Jurkat, Clone E6-1 (cell line): ENCODE data around the gene COPS4.

ENCODE experiments used
- DNase-seq: peaks from one replicate; pipeline ENCODE4 v3.0.0-alpha.2; 2011; ENCODE audit warnings: low read depth, low spot score
- H3K4me3 ChIP-seq: 2 replicates; pipeline ENCODE4 v1.5.1; 2011; ENCODE audit warnings: mild to moderate bottlenecking, low read length, control low read depth, moderate library complexity

Gene COPS4

DNA sequence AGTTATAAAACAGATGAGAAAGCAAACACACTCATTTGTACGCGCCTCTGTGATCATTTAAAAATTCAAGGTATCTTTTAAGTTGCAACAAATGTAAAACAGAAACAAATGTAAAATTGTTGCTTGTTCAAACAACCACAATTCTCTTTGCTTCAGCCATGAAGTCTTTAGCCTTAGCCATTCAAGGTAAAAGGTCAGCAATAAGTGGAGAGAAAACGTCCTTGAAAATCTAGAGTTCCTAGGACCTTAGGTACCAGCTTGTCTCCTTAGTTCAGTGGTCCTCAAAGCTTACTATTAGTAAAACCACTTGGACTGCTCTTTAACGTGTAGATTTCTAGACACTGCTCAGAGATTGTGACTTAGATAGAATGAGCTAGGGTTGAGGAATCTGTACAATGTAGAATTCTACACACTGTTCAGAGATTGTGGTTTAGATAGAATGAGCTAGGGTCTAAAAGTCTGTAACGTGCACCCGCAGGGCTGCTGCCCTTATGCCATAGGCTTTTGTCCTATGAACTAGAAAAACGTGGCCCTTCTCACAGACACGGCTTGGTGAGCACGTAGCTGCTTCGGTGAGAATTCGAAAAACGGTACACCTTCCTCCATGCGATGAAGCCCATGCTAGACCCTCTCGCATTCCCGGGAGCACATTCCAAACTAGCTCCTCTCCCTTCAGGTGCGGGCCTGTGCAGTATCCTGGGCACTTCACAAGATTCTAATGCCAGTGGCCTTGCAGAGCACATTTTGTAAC is 77.9 kb downstream of the COPS4 start:
- peak; percentile 64 for DNase-seq
- H3K4me3 ChIP-seq: peak overlapping the region; percentile 48

DNA sequence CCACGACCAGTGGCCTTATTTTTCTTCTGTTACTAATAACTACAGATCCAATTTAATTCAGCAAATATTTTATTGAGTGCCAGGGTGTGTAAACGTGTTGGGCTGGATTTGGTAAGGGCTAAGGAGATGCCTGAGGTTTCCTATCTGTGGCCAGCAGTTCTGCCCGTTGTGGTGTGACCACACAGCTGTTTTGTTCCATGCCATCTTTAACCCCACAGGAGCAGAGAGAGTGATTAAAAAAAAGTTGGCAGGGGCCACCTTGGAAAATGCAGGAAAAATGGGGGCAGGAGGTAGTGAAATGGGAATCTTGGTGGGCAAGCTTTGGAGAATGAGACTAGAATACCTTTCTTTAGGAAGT is 78.4 kb downstream of the COPS4 start:
- DNase-seq: peak; percentile 35

DNA sequence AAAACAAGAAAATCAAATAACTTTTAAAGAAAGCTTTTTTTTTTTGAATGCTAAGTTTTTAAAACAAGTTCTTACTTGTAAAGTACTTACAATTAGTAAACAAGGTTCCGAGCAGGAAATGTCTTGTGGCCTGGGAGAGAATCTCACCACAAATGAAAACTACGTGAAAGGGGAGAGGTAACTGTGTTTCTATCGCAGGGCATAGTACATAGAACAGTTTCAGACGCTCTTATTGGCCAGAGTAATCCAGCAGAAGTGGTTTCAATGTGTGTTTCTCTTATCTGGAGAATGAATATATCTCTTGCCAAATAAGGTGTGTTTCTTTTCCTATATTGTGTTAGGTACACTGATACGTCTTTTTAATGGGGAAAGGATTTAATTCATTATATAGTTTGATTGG is 79.6 kb downstream of the COPS4 start, which contains the start of gene PLAC8:
PLAC8 (minus strand) TSS at position 154 of the 400 bp plus-strand sequence. CDS start 6,808 bp downstream, outside the sequence.
- peak; percentile 91 for DNase-seq

More for the DNA sequence above, 78.4 kb downstream of the COPS4 start:
- H3K4me3 ChIP-seq: peak overlapping the region; percentile 48

DNA sequence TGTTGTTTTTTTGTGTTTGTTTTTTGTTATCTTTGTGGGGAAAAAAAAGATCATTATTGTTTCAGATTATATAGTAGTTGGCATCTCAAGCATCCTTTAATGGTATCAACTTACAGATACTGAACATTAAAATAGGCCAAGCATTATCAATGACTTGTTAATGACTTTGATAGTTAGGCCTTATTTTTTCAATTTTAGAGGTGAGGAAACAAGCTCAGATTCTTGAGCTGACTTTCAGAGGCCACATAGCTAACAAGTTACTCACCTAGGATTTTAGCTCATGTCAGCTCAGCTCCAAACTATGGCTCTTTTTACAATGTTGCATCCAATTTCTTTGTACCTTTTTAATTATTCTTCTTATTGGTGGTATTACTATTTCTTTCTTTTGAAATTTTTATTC is 80.0 kb downstream of the COPS4 start:
- no peak for DNase-seq

More for the DNA sequence above, 79.6 kb downstream of the COPS4 start, which contains the start of gene PLAC8:
- peak within 1 kb of the TSS; percentile 54 for H3K4me3 ChIP-seq

DNA sequence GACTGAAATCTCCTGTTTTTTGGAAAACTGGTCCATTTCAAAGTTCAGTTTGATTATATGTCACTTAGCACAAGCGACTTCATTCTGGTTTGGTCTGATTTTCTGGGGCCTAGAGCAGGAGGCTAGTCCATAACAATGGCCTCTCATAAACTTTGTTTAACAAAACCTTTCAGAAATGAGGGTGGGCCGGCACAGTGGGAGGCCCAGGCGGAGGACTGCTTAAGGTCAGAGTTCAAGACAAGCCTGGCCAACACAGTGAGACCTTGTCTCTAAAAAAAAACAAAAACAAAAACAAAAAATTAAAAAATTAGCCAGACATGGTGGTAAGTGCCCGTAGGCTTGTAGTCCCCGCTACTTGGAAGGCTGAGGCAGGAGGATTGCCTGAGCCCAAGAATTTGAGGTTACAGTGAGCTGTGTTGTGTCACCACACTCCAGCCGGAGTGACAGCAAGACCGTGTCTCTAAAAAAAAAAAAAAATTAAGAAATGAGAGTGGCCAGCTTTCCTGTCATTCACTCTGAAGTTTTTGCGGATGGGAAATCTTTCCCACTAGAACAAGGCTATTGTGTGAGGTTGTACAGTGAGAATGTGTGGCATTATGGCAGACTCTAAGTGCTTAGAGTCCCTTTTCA is 80.8 kb downstream of the COPS4 start:
- DNase-seq: no peak
- H3K4me3 ChIP-seq: no peak overlapping the region

More for the DNA sequence above, 80.0 kb downstream of the COPS4 start:
- no peak overlapping the region for H3K4me3 ChIP-seq

DNA sequence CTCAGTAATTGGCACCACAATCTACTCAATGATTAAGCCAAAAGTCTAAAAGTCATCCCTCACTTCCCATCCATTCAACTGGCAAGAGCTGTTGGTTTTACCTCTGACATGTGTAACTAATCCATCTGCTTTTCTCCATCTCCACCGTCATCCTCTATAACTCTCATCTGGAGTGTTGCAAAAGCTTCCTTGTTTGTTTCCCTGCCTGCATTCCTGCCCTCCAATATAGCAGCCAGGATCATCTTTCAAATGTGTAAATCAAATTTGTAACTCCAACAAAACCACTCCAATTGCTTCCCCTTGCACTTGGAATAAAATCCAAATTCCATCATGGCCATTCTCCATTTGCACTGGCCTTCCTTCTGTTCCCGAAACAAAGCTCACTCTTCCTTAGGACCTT is 83.9 kb downstream of the COPS4 start:
- no peak overlapping the region for H3K4me3 ChIP-seq
- no peak for DNase-seq

DNA sequence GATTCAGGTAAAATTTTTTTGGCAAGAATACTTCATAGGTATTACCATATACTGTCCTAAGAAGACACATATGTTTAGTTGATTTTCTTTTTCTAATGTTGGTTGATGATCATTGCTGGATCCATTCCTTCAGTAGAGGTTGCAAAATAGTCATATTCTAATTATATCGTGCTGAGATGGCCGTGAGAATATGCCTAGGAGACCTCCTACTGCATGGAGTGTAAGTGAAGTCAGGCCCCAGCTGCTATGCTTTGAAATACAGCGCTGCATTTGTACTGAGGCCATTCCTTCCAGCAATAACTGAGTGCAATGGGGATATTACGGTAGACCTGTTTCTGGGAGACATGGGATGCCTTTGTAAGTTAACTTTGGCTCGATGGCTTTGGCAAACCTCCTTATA is 86.3 kb downstream of the COPS4 start:
- no peak for DNase-seq
- no peak overlapping the region for H3K4me3 ChIP-seq

DNA sequence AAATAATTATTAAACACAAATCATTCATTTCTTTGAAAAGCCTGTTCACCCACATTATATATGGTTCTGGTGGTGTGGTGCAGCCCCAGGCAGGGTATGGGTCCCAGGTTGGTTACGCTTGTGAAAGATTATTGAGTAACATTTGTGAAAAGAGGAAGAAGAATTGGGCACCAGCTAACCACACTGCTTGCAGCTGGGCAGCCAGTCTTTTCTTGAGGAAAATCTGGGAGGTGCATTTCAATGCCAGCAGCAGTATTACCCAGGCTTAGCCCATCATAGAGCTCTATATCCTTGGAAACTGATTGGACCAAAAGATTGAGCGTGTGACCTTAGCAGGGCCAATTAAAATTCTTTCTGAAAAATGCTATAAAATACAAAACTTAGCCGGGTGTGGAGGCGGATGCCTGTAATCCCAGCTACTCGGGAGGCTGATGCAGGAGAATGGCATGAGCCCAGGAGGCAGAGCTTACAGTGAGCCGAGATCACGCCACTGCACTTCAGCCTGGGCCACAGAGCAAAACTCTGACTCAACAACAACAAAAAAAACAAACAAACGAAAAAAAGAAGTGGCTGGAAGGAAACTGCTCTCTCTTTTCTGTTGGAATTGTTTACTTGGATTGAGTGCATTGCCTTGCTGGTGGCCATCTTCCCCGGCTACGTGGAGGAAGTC is 89.3 kb downstream of the COPS4 start:
- no peak overlapping the region for H3K4me3 ChIP-seq
- DNase-seq: no peak
